GM19324 (cell line): ENCODE results near the gene WNT5A.

Experiments
- ATAC-seq: cut with Tn5 transposase; IDR thresholded peaks from one replicate; pipeline ENCODE4 v1.9.1; 2021; ENCODE audit warnings: mild to moderate bottlenecking, moderate library complexity; ENCODE audit not compliant: unreplicated experiment, low FRiP score

WNT5A gene

GRCh38 chr3:55486857-55487380 is at the start of gene WNT5A:
Gene WNT5A, minus strand, starts transcription at chr3:55487306. Its CDS starts 321 bp downstream, at chr3:55486985.
- ATAC-seq: no peak

GRCh38 chr3:55534876-55535275 is 47.8 kb upstream of the WNT5A start:
- ATAC-seq: no peak

- no peak for ATAC-seq
Measured at GRCh38 chr3:55532806-55533205, 45.7 kb upstream of the WNT5A start.

GRCh38 chr3:55531321-55531720 is 44.2 kb upstream of the WNT5A start:
- ATAC-seq: no peak

DNA sequence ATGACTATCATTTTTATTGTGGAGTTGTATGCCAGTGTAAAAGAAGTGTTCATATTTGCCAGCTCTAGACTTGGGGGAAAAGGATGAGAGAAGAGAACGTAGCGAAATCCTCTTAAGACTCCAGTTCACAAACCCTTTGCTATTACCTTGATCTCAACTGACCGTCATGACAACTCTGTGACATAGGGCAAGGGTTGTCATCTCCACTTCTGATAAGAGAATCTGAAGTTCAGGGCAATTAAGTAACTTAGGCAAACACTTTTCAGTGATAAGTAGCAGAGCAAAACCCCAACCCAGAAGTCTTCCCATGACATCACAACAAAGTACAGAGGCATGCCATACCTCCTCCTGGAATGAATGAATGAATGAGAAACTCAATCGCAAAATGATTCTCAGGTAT is 40.3 kb upstream of the WNT5A start:
- ATAC-seq: no peak

DNA sequence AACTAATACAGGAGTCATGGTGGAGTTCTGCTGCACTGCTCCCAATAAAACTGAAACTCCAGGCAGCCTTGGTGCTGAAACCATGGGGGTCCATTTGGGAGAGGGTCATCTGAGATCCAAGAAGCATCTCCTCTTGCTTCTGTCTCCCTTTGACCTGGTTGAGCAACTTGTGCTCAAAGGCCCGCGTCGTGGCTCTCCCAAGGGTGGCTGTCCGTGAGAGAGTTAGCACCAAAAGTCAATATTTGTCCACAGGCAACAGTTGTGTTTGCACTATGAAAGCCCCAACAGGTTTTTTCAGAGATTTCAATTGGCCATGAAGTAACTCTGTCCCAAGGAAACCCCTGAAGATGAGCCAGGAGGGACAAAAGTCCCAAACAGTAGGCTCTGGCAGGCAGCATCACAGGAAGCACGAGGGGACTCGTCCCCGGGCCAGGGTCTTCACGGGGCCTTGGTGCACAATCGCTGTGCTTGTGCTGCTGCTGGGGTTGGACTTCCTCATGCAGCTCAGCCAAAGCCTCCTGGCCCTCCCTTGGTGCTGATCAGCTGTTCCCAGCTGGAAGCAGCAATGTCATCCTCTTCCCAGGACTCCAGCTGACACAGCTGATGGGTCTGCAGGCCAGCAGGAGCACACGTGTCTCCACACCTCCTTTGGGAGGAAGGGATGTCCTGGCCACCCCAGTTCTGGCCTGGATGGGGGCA is 39.4 kb upstream of the WNT5A start:
- no peak for ATAC-seq

DNA sequence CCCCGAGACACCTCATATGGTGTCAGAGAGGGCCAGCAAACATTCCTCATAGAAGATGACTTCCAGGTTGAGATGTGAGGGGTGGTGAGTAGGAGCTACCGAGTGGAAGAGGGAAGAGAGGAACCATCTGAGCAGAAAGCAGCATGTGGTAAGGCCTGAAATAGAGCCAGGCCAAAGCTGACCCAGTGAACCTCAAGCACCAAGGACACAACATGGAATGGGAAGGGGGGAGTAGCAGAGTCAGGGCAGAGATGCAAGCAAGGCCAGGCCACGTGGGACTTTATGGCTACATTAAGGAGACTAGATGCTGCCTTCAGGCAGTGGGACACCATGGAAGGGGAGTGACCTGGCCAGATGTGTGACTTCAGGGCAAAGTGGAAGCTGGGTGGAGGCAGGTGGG is 38.3 kb upstream of the WNT5A start:
- ATAC-seq: no peak

DNA sequence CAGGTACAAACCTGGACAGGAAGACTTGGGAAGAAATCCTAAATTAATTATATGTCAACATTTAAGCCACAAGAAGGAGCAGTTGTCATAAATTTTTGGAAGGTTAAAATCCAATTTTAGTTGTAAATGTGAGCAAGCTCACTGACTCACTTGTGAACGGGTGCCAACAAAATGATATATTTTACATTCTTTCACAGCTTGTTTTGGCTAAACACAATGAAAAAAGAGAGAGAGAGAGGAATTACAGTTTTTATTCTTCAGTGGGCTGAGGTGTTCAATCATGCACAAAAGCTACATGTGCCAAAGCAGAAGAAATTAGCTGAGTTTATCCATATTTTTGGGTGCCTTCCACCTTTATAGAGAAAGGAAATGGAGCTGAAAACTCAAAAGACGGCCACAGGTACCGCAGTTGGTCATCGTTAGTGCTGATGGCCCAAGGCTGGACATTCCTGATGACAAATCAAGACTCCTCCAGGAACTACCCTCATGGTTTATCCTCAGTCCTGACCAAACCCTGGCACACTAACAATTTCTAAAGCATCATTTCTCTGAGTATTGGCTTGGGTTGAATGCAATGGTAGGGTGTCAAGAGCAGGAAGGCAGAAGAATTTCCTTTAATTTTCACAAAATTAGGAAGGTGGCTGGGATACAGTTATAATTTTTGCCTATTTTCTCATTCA is 37.6 kb upstream of the WNT5A start:
- ATAC-seq: no peak

- no peak for ATAC-seq
Measured at GRCh38 chr3:55523471-55523870, 36.4 kb upstream of the WNT5A start.

- ATAC-seq: no peak
Measured at GRCh38 chr3:55521738-55522421, 34.8 kb upstream of the WNT5A start.

DNA sequence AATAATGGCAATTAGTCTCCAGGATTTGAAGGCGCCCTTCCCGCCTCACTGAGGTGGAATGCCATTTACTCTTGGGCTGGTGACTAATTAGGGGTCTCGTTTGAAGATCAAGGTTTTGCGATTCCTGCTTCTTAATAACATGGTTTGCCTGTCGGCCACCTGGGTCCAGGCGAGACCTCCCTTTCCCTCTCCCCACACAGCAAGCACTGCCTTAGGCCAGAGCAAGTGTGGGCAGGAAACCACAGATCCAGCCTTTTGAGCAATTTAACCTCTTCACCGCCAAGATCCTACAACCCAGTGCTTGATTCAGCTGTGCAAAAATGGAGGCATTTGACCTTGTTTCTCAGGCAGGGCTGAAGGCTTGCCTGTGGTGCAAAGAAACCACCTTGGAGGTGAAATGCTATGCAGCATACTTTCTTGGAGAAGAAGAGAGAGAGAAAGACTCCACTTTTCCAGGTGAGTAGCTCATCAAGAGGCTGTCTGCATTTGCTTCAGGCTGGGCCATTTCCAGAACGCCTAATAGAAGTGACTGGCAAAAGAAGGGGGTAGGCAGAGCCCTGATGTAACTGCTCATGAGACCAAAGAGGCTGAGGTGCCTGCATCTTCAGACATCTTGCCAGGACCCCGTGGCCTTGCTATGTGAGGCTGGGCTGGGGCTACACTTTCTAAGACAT is 34.1 kb upstream of the WNT5A start:
- ATAC-seq: no peak

DNA sequence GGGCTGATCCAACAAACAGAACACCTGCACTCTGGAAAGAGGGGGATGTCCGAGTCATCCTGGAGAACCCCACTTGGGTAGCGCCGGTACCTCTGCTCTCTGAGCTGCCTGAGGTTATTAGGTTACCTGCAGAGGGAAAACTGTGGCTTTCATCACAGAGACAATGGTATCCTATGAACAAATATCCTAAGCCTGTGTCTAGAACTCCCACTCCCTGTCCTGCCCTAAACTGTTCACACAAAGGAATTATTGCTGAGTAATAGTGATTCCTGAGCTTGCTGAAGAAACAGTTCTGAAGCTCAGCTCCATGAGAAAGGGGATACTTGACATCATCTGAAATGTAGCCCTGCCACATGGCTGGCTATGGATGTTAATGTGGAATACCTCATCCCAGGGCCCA is 31.9 kb upstream of the WNT5A start:
- no peak for ATAC-seq

GRCh38 chr3:55518451-55518850 is 31.3 kb upstream of the WNT5A start:
- no peak for ATAC-seq

DNA sequence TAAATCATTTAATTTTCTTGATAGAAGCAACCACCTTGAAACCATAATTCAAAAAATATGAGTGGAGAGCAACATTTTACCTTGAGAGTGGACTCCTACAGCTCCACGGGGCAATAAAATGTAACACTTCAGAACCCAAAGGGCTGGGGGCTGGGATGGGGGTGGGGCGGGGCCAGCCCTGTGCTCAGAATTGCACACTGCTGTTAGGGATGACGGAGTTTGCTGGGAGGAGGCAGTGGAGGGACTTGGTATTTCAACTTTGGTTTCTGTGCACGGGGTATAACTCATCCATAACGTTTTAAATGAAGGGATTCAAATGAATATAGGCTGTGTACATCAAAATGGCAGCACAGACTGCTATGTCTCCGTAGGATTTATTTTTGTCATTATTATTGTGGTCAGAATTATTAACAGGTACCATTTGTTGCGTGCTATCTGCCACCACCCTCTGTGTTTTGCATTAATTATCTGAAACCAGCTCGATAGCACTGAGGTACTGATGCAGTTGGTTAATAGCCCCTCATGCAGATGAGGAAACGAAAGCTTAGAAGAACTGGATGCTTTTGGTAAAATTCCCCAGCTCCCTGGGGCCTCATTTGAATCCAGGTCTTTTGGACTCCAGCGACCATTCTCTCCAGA is 29.4 kb upstream of the WNT5A start:
- no peak for ATAC-seq

GRCh38 chr3:55515550-55516246 is 28.6 kb upstream of the WNT5A start:
- no peak for ATAC-seq

GRCh38 chr3:55514962-55515361 is 27.9 kb upstream of the WNT5A start:
- no peak for ATAC-seq

DNA sequence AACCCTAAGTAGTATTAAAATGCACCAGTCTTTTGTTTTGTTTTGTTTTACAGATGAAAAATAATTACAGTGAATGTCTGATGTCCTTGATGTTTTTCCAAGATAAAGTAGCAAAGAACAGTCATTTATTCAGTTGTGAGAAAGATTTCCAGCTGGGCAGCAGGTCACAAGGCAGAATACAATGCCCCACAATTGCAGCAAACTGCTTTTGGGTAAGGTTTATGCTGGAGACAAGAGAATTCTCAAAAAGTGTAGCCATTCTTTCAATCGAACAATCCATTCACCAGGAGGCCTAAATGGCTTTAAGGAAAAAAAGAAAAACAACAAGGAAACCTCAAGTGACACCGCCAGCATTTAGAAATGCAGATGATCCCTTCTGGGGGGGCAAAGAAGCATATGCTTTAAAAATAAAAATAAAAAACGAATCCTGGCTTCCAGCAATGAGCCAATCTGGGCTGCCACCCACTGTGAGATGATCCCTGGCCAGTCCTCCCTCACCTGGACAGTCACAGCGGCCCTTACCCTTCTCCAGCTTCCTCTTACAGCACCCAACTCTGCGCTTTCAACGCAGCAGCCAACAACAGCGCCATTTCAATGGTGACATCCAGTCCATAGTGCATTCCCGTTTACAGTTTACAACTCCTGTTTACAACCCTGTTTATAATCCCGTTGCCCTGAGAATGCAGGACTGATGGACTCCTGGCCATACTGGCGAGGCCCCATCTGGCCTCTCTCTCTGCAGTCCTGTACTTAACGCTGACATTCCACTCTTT is 25.7 kb upstream of the WNT5A start:
- ATAC-seq: no peak

DNA sequence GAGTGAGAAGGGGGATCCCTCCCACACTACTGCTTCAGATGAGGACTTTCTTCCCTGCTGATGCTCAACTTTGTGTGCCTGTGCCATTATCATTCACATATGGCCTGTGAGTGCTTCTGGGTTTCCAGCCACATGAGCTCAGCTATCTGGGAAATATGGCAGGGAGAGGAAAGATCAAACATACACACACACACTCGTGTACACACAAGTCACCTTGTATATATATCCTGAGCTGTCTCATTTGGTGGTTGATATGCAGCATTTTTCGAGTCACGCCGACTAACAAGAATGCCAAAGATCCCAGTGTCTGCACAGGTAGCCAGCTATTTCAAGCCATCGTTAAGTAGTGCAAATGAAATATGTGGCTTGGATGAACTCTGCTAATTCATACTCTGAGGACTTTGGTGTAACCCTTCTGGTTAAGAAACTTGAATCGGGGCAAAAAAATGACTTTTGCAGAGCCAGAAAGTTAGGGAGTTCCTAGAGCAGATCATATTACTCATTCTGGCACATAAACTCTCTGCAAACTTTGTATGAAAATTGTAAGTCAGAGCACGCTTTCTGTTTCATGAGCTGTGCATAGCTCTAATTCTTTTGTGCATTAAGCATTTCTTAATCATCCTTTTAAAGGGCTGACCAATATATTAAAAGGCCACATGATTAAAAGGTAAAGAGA is 24.9 kb upstream of the WNT5A start:
- no peak for ATAC-seq

DNA sequence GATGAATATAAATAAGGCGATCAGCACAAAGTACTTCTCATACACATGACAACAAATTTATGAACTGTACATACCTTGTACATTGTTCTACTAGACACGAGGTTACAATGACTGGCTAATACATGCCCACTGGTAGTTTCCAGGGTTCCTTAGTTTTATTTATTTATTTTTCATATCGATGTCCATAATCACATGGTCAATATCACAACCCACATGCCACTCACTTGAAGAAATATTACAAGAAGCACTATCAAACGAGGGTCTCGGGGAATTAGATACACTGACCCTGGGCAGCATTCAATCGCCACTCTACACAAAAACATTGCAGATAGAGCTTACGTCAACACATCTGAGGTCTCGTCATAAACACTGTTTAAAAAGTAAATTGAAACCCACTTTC is 21.2 kb upstream of the WNT5A start:
- no peak for ATAC-seq
